ENCODE measurements around the gene SHISAL1. TPM values are rescaled to one million over a fixed set of nuclear protein-coding genes. Genes with fewer than 3 reads are reported as not detected.

The SHISAL1 gene
- polyA plus RNA-seq, 3 donors = 1.8 to 2.4 (median 2.3) TPM

DNA sequence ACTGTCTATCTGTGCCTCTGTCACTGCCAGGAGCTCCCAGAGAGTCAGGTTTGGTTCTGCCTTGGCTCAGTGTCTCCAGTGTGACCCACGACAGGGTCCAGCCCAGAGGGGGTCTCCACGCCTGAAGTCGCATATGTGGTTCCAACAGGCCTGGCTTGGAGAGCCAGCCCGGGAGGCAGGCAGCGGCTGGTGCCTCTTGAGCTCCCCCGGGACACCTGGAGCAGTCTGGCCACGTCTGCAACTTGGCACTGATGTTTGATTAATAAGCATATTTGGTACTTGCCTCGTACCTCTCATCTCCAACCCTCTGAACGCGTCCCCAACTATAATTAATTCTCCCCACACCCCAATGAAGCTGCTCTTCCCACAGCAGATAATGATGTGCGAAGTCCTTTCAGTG lies 31.7 kb upstream of the SHISAL1 start:
- DNase-seq (ENCODE audit: low read depth in 3 of 3, low spot score in 2 of 3) = no peak

DNA sequence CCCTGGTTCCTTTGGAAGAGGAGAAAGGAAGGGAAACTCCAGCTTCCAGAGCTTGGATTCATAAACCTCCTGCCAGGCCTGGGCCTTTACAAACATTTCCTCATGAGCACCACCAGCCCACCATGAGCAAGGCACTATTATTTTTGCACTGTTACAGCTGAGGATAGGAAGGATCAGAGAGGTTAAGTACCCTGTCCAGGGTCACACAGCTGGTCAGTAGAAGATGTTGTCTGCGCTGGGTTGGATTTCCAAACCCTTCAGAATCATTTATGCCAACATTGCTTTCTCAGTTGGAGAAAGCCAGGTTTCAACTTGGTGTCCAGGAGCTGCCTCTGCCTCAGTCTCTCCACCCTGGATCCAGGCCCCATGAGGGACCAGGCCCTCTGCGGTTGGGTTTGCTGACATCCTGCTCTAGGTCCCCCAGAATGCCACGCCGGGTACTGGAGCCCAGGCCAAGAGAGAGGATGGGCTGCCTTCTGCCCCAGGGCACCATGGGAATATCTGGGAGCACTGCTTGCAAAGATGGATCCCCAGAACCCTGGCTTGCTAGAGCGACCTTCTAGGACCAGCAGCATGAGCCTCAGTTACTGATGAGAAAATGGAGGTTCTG lies 29.7 kb upstream of the SHISAL1 start:
- DNase-seq (ENCODE audit: low read depth in 3 of 3, low spot score in 2 of 3) = no peak

DNA sequence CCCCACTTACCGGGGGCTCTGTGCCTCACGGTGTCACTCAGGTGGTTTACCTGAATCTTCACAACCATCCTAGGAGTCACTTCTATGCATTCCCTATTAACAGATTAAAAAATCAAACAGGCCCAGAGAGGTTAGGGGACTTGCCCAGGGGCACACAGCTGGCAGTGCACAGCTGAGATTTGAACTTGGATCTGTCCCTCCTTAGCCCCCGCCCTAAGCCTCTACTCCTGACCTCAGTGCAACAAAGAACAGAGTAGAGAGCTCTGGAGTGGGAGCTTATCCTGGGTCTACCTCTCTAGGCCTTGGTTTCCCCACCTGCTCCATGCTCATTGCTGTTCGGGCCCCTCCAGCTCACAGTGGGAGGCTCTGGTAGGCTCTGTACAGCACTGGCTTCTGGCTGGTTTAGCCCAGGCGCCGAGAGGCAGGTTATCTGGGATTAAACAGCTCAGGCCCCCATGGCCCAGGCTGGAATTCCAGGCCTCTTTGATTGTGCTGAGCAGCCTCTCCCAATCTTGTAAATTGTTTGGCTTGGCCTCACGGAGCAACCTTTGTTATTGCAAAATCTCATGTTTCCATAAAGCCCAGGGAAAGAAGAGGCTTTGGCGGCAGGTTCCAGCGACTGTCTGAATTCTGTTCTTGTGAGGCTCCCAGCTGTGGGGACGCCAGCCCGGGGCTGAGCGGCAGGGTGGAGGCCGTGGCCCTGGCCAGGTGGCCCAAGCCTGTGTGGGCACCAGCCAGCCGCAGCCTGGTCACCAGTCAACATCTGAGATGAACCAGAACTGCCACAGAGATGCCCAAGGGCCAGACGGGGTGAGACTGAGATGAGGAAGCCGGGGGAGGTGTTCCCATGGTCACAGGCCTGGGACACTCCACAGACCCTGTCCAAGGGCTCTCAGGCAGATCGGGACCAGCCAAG lies 28.9 kb upstream of the SHISAL1 start:
- DNase-seq (ENCODE audit: low read depth in 3 of 3, low spot score in 2 of 3) = no peak

DNA sequence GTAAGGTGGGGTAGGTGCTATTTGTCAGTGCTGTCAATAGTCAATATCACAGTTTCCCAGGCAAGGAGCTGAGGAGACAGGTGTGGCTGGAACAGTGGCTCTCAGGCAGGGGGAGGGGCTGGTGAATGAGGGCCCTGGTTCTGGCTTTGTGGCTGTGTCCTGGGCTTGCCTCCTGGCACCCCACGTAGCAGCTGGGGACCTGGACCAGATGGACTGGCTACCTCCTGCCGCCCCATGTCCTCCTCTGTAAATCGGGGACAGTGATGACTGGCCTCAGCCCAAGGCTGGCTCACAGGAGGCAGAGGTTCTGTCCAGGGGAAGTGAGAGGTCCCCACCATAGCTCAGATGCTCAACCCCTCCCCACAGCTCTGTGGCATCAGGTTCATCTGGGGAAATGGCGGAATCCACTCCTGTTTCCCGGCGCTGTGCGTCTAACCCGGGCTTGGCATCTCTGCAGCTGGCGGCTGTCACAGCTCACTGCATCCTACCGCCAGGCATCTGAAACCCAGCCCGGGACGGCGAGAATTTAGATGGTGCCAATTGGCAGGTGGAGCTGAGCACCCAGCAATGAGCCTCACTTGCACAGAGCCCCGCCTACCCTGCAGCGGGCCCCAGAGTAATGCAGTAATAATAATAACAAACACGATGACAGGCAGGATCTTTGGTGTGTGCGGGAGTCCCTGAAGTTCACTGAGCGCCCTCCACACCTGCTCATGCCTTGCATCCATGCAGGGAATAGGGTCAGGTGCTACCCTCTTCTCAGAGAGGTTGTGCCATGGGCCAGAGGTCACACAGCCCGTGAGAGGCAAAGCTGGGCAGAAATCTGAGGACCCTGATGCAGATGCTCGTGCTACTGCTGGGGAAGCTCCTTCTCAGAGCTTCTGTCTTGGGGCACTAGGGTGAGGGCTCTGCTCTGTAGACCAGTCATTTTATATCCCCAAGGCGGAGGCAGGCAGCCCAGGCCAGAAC lies 27.8 kb upstream of the SHISAL1 start:
- DNase-seq (ENCODE audit: low read depth in 3 of 3, low spot score in 2 of 3) = no peak

DNA sequence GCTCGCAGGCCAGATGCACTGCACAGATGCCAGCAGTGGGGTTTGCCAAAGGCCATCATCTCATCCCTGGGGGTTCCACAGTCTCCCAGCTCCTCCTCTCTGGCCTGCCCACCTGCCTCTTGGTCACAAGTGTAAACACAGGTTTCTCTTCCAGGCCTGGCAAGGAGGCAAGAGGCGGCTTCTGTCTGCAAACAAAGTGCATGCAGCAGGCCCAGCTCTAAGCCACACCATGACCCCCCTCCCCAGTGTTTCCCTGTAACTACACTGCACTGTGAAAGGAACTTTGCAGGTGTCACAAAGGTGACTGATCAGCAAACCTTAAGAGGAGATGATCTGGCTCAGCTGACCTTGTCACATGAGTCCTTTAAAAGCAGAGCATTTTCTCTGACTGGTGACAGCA lies 26.2 kb upstream of the SHISAL1 start:
- no peak for DNase-seq (ENCODE audit: low read depth in 3 of 3, low spot score in 2 of 3)

DNA sequence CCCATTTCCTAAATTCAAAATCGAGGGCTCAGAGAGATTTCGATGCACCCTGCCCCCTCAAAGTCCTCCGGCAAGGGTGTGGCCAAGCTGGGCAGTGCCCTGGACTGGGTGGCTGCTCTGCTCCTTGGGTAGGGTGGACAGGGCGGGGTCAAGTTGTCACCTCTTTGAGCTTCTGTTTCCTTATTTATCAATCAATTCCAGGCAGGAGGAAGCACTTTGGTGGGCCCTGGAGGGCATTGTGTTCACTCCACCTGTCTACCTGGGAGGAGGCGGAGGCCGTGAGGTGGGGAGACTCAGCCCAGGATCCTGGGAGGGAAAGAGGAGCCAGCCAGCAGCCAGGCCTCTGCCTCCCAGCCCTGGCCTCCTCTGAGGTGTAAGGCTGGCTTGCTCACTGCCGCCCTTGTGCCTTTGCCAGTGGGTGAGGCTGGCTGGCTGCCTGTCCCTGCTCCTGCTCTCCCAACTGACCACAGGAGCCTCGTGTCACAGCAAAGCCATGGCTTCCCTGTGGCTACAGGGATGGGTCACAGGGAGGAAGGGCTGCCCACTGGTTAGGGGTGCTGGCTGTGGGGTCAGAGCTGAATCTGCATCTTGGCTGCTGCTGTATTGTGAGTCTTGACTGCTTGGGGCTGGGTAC lies 25.5 kb upstream of the SHISAL1 start:
- no peak for DNase-seq (ENCODE audit: low read depth in 3 of 3, low spot score in 2 of 3)

DNA sequence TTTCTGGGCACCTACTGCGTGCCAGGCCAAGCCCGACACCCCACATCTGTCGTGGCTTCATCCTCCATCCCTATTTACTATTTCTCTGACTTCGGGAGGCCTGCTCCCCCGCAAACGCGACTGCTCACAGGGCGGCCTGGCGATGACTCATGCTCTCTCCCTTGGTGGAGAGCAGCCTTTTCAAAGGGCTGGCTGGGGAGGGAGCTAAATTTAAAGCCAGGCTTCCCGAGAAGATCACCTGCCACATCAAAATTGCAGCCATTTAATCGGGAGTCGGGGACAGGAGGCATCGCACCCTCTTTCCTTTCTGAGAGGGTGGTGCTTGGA lies 24.9 kb upstream of the SHISAL1 start:
- no peak for DNase-seq (ENCODE audit: low read depth in 3 of 3, low spot score in 2 of 3)

DNA sequence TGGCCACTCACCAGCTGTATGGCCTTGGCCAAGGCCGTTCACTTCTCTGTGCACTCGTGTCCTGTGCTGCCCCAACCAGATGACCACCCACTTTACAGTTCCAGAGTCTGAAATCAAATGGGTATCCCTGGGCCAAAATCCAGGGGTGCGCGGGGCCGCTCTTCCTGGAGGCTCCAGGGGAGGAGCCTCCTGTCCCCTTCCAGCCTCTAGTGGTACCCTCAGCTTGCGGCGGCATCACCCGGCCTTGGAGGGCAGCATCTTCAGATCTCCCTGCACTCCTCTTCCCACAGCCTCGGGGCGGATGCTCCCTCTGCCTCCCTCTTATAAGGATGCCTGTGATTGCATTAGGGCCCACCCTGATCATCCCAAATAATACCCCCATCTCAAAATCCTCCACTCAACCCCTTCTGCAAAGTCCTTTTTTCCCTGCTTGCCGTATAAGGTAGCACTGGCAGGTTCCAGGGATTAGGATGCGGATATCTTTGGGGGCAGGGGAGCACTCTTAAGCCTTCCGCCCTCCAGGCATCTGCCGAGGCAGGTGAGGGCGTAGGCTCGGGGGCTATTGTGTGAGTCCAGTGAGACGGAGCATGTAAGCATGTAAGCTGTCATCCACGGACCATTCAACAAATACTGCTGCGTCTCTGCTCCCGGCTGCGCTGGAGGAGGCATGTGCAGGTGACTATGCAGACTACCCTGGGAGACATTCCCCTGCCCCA lies 24.4 kb upstream of the SHISAL1 start:
- no peak for DNase-seq (ENCODE audit: low read depth in 3 of 3, low spot score in 2 of 3)

DNA sequence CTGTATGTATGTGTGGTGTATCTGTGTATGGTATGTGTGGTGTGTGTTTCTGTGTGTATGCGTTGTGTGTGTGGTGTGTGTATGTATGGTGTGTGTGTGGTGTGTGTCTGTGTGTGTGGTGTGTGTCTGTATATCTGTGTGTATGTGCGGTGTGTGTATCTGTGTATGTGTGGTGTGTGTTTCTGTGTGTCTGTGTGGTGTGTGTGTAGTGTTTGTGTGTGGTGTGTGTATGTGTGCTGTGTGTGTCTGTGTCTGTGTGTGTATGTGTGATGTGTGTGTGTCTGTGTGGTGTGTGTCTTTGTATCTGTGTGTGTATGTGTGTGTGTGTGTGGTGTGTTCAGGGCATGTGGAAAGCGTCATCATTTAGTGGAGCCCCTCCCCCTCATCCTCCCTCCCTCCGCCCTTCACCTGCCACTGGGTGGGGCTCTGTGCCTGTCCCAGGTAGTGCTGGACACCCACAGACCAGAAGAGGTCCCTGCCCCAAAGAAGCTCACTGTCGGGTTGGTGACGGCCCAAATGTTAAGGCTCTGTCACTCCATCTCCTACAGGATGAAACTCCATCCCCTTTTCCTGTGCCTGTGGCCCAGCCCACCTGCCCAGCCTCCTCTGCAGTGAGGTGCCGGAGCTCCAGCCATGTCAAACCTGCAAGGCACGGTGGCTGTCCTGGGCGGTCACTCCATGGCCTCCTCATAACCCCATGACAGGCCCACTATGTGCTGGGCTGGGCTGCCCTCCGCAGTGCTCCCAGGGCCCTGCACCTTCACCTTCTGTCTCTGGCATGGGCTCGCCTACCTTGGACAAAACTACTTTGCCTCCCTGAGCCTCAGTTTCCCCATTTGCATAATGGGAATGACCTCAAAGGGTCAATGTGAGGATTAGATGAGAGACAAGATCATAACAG lies 23.4 kb upstream of the SHISAL1 start:
- DNase-seq (ENCODE audit: low read depth in 3 of 3, low spot score in 2 of 3) = no peak

DNA sequence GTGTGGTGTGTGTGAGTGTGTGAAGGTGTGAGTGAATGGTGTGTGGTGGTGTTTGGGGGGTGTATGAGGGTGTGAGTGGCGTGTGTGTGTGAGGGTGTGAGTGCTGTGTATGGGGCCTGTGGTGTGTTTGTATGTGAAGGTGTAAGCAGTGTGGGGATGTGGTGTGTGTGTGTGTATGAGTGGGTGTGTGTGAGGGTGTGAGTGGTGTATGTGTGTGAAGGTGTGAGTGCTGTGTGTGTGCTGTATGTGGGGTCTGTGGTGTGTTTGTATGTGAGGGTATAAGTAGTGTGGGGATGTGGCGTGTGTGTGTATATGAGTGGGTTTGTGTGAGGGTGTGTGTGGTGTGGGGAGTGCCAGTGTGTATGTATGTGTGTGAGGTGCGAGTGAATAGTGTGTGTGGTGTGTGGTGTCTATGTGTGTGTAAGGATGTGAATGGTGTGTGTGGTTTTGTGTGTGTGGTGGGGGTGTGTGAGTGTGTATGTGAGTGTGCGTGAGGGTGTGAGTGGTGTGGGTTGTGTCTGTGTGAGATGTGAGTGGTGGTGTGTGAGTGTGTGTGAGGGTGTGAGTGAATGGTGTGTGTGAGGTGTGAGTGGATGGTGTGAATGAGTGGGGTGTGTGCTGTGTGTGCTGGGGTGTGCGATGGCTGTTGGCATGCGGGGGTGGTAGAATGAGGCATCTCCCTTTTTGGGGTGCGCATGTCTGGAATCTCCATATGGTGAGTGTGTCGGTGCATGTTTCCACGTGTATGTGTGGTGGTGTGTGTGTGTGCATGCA lies 22.5 kb upstream of the SHISAL1 start:
- no peak for DNase-seq (ENCODE audit: low read depth in 3 of 3, low spot score in 2 of 3)

DNA sequence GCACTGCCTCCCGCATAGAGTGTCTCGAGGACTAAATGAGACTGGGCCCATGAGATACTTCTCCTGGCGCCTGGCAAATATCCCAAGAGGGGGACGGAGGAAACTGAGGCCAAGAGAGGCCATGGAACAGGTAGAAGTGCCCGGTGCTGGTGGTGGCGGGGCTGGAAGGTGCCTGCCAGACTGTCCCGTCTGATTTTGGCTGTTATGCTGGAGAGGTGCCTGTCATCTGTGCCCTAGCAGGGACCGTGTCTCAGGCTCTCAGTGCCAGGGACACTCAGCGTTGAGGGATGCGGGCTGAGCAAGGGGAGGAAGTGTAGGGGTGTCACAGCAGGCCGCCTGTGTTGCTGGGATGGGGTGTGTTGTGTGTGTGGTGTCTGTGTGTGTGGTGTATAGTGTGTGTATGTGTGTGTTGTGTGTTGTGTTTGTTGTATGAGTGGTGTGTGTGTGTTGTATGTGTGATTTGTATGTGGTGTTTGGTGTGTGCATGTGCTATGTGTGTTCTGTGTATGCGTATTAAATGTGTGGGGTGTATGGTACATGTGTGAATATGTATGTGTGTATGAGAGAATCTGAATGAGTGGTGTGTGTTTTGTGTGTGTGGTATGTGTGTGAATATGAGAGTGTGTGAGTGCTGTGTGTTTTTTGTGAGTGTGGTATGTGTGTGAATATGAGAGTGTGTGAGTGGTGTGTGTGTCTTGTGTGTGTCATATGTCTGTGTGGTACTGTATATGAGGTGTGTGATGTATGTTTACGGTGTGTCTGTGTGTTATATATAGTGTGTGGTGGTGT lies 21.3 kb upstream of the SHISAL1 start:
- no peak for DNase-seq (ENCODE audit: low read depth in 3 of 3, low spot score in 2 of 3)

DNA sequence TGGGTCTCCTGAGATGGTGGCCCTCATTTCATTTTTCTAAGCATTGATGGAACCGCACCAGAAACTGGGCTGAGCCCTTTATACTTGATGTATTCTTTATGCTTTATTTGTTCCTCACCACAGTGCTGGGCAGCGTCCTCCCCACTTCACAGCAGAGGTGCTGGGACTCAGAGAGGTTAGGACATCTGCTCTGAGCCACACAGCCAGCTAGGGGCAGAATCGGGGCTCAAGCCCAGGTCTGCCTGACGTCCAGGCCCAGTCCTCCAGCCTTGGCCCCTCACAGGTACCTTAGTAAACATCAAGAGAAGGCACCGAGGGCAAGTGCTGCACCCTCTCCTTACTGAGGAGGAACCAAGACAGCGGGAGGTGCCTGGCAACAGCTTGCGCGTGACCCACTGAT lies 20.2 kb upstream of the SHISAL1 start:
- no peak for DNase-seq (ENCODE audit: low read depth in 3 of 3, low spot score in 2 of 3)

DNA sequence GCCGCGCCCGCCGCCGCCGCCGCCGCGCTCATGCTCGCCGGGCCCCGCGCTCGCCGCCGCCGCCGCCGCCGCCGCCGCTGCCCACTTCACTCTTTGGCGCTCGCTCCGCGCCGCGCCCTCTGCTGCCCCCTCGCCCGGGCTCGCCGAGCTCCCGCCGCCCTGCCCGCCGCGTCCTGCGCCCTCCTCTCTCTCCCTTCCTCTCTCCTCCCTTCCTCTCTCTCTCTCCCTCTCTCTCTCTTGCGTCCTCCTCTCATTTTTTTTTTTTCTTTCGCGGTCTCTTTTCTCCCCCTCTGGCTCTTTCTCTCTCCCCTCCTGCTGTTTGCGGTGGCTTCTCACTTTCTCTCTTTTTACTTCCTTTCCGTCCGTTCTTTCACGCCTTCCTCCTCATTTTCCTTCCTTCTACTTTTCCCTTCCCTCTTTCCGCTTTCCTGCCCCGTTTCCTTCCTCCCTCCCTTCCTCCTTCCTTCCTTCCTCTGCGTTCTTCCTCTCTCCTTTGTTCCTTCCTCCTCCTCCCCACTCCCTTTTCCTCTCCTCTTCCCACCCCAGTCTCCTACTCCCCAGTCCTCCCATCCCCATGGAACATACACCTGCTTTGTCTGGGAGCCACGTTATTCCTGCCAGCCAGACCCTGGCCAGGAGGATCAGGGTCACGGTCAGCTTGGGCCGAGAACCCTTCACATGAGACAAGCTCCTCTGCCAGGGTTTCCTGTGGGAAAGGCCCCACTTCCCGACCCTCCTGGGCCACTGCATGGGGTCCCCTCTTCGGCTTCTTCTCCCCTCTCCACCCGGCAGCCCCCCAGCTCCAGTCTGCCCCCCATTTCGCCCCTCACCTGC lies 19.3 kb upstream of the SHISAL1 start:
- no peak for DNase-seq (ENCODE audit: low read depth in 3 of 3, low spot score in 2 of 3)

DNA sequence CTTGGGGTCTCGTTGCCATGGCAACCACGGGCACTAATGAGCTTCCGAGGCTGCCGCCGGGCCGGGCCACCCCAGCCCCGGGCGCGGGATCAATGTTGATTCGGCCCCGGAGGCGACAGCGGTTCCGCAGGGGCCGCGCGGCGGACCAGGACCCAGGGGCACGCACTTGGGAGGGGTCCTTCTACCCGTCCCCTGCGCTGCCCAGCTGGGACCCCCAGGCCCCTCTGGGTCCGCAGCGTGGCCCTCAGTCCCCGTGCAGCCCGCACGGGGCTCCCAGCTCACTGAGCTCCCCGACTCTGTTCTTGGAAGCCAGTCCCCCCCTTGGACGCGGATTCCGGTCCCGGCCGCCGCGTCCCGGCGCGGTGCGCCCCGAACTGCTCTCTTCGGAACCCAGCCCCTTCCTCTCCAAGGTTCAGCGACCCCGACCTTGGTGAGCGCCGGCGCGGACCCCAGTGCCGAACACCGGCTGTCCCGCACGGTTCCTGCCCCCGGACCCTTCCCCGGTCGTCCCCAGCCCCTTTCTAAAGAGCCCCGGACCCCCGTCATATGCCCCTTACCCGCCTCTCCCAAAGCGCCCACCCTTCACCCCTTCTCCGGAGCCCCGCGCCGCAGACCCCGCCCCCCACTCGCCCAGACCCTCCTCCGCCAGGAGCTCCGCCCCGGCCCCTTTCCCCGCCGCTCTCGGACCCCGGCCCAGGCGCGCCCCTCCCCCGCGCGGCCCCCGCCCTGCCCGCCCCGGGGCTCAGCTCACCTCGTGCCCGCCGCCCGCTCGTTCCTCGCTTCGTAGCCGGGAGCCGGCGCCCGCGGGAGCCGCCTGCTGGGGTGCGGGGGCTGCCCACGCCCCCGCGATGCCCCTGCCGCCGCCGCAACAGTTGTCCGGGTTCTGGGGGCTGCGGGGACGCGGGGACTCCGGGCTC lies 18.3 kb upstream of the SHISAL1 start:
- DNase-seq (ENCODE audit: low read depth in 3 of 3, low spot score in 2 of 3) = no peak

DNA sequence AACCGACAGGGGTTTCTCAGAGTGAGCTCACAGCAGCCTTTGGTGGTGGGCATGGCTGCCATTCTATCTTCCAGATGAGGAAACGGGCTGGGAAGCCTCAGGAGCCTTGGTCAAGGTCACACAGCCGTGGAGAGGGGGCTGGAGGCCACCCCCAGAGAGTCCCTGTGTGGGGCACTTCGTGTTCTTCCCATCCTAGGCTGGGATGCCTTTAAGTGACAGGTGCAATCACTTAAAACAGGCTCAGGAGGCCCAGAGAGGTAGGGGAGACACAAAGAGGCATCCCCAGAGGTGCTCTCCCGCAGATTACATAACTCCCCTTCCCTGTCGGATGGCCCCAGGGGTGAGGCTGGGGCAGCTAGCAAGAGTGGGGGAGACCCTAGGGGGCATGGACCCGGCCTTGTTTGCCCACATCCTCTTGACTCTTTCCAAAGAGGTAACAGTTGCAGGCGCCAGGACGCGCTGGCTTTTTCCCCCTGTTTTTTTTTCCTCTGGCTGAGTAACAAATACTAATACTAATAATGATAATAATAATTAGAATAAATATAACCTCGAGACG lies 17.5 kb upstream of the SHISAL1 start:
- no peak for DNase-seq (ENCODE audit: low read depth in 3 of 3, low spot score in 2 of 3)
